Transverse colon (tissue), 4 donors: ENCODE data around the gene TPGS1. TPM values are rescaled to one million over a fixed set of nuclear protein-coding genes. Genes with fewer than 3 reads are reported as not detected.

Experiments used
- DNase-seq: peaks from one replicate; pipeline ENCODE4 v3.0.0-alpha.2; 2019
- H3K27ac ChIP-seq, 4 donors: fragments of 200-600 bp; sonication (generic); 2 replicates each; pipeline ENCODE4 v1.5.1; 2016 to 2018; ENCODE audit warnings: inconsistent platforms in 4 of 4
- H3K27me3 ChIP-seq: fragments of 200-600 bp; sonication (generic); 2 replicates; pipeline ENCODE4 v1.5.1; 2017; ENCODE audit warnings: inconsistent platforms
- H3K36me3 ChIP-seq, 4 donors: fragments of 200-600 bp; sonication (generic); 2 replicates each; pipeline ENCODE4 v1.5.1; 2017 to 2019; ENCODE audit warnings: inconsistent platforms in 4 of 4
- H3K4me1 ChIP-seq, 4 donors: fragments of 200-600 bp; sonication (generic); 2 replicates each; pipeline ENCODE4 v1.5.1; 2017 to 2020; ENCODE audit warnings: inconsistent platforms in 4 of 4
- H3K4me3 ChIP-seq, 4 donors: fragments of 200-600 bp; sonication (generic); 1 replicate in 1 of 4; 2 replicates in 3 of 4; pipeline versions ENCODE4 v1.5.1 to v1.6.1; 2017 to 2019; ENCODE audit warnings: inconsistent platforms in 4 of 4
- H3K9me3 ChIP-seq, 2 donors: fragments of 200-600 bp; sonication (generic); 2 replicates each; pipeline ENCODE4 v1.5.1; 2017 to 2019; ENCODE audit warnings: inconsistent platforms in 2 of 2
- CTCF ChIP-seq, 5 experiments: fragments of 200-600 bp in 3 of 5; fragments of 450-650 bp in 2 of 5; sonication (generic) in 3 of 5; IDR thresholded peaks; 1 replicate in 2 of 5; 2 replicates in 3 of 5; pipeline ENCODE4 v1.5.1; 2016 to 2017; ENCODE audit warnings: antibody characterized with exemption in 5 of 5, inconsistent platforms in 3 of 5, mild to moderate bottlenecking in 2 of 5, moderate library complexity in 1 of 5
- EP300 ChIP-seq: sonication (generic); formaldehyde crosslinking; IDR thresholded peaks from one replicate; pipeline ENCODE4 v1.6.1; 2017; ENCODE audit warnings: antibody characterized with exemption, low read depth
- POLR2A ChIP-seq: fragments of 450-650 bp; IDR thresholded peaks from one replicate; pipeline ENCODE4 v1.6.1; 2016; ENCODE audit warnings: antibody characterized with exemption, mild to moderate bottlenecking, moderate library complexity
- POLR2AphosphoS5 ChIP-seq, 3 donors: sonication (generic); formaldehyde crosslinking; IDR thresholded peaks; one replicate each; pipeline ENCODE4 v1.6.1; 2016; ENCODE audit warnings: antibody characterized with exemption in 3 of 3
- WGBS, 2 donors: methylation state at CpG; one replicate each; pipeline ENCODE4 v1.1.5; 2018; ENCODE audit warnings: low coverage in 1 of 2; 5-methylcytosine and 5-hydroxymethylcytosine counted together
- in situ Hi-C, 4 donors: fragments of 200-750 bp; cut with MboI; loops; one replicate each; pipeline versions ENCODE4 v1.15.0 to v1.15.1; 2017; ENCODE audit warnings: low sequenced_read_pairs in 3 of 4, low pct_ligation_motif_present in 1 of 4, low pct_unique_long_range_greater_than_20kb in 1 of 4
- intact Hi-C: fragments of 100-400 bp; cut with DNase I; formaldehyde crosslinking; loops from one replicate; pipeline ENCODE4 v1.15.1; 2023; ENCODE audit warnings: low total_unique reads
- total RNA-seq, 4 donors: library from RNA; depleted of rRNA; stranded (reverse); fragments of >200 nt; gene quantifications; one replicate each; pipeline ENCODE4 v1.1.0, GENCODE V29; 2016

The TPGS1 gene
- total RNA-seq, 4 donors from 2014 or later: 18.0 to 103 (median 43.8) TPM

- H3K4me3 ChIP-seq: no peak overlapping the region
- WGBS, 2 donors: 78% methylated on average over 7 of the region's 7 CpGs; no CpG with 5 or more reads in 1 of the 2 donors
- intact Hi-C loops (no loop called here), in situ Hi-C loops (no loop called here)
- no peak overlapping the region for H3K27ac ChIP-seq
- DNase-seq: no peak
- TF ChIP-seq POLR2A: no peak
- TF ChIP-seq EP300: no peak
- no peak for TF ChIP-seq POLR2AphosphoS5 (IDR thresholded peaks at IDR 0.05)
- TF ChIP-seq CTCF (IDR thresholded peaks at IDR 0.05): no peak
- no peaks in the 10 kb centered on the region for H3K36me3 ChIP-seq
- no peaks in the 10 kb centered on the region for H3K27me3 ChIP-seq
- no peaks in the 10 kb centered on the region for H3K9me3 ChIP-seq
- H3K4me1 ChIP-seq: no peaks in the 10 kb centered on the region
Measured at GRCh38 chr19:469833-470232, 37.5 kb upstream of the TPGS1 start.

- no peaks in the 10 kb centered on the region for H3K9me3 ChIP-seq
- no peak overlapping the region for H3K27ac ChIP-seq
- no peak overlapping the region for H3K4me3 ChIP-seq
- intact Hi-C loops: no loop called here
- H3K27me3 ChIP-seq: no peaks in the 10 kb centered on the region
- WGBS, 2 donors: 79% methylated on average over 16 of the region's 20 CpGs; no CpG with 5 or more reads in 1 of the 2 donors
- DNase-seq: no peak
- H3K4me1 ChIP-seq: no peaks in the 10 kb centered on the region
- no peaks in the 10 kb centered on the region for H3K36me3 ChIP-seq
- TF ChIP-seq EP300 (no peak), POLR2A (no peak), CTCF (IDR thresholded peaks at IDR 0.05) (no peak), POLR2AphosphoS5 (IDR thresholded peaks at IDR 0.05) (no peak)
- in situ Hi-C loops: no loop called here
Measured at GRCh38 chr19:470701-471100, 36.6 kb upstream of the TPGS1 start.

- WGBS, 2 donors: 63 to 93% methylated on average over 2 to 23 of the region's 23 CpGs
- in situ Hi-C loops (no loop called here), intact Hi-C loops (no loop called here)
- Histone ChIP-seq H3K36me3 (no peaks in the 10 kb centered on the region), H3K27ac (no peak overlapping the region), H3K27me3 (no peaks in the 10 kb centered on the region), H3K4me3 (no peak overlapping the region), H3K4me1 (no peaks in the 10 kb centered on the region), H3K9me3 (no peaks in the 10 kb centered on the region)
- TF ChIP-seq POLR2AphosphoS5 (IDR thresholded peaks at IDR 0.05) (no peak), CTCF (IDR thresholded peaks at IDR 0.05) (no peak), POLR2A (no peak), EP300 (no peak)
- no peak for DNase-seq
Measured at GRCh38 chr19:472005-472858, 35.1 kb upstream of the TPGS1 start.

GRCh38 chr19:474126-475078 lies 32.9 kb upstream of the TPGS1 start:
- in situ Hi-C loops: no loop called here
- no peaks in the 10 kb centered on the region for H3K4me1 ChIP-seq
- 70% methylated on average over 54 of the region's 57 CpGs; no CpG with 5 or more reads in 1 of the 2 donors for WGBS, 2 donors

More at GRCh38 chr19:474126-475078, 32.9 kb upstream of the TPGS1 start:
- Histone ChIP-seq H3K9me3 (no peaks in the 10 kb centered on the region), H3K36me3 (no peaks in the 10 kb centered on the region), H3K4me3 (no peak overlapping the region), H3K27ac (no peak overlapping the region), H3K27me3 (no peaks in the 10 kb centered on the region)
- TF ChIP-seq POLR2AphosphoS5 (IDR thresholded peaks at IDR 0.05) (no peak), EP300 (no peak), CTCF (IDR thresholded peaks at IDR 0.05) (no peak), POLR2A (no peak)
- intact Hi-C loops: no loop called here
- DNase-seq: no peak
